HepG2 (cell line): ENCODE results near the gene KRTAP5-6. TPM values are rescaled to one million over a fixed set of nuclear protein-coding genes. Genes with fewer than 3 reads are reported as not detected.

Experiments
- ATAC-seq: fragments of 200-7000 bp; cut with Tn5 transposase; 3 replicates; pipeline ENCODE4 v1.9.1; 2020; ENCODE audit warnings: mild to moderate bottlenecking, moderate library complexity
- BruUV-seq: library from RNA; stranded (reverse); fragments of 400-500 nt; replicated peaks from 2 replicates; lab custom pipeline; 2021; lab: Mats Ljungman, UMichigan
- CTCF ChIA-PET: fragments of 300-600 bp; formaldehyde crosslinking; extraction: SDS; loops from one replicate; lab custom pipeline; 2021; ENCODE audit warnings: low total read pairs, inconsistent platforms, low intra/inter-chr PET ratio; lab: Yijun Ruan, JAX
- POLR2A ChIA-PET: fragments of 350-600 bp; sonication (Branson Sonifier 250); formaldehyde crosslinking; loops from one replicate; lab custom pipeline; 2020; ENCODE audit warnings: antibody characterized with exemption, inconsistent platforms; lab: Yijun Ruan, JAX
- DNase-seq: peaks from one replicate; pipeline ENCODE4 v3.0.0-alpha.2; 2015; ENCODE audit warnings: low spot score
- FAIRE-seq: peaks from 3 replicates; lab custom pipeline; 2011; peaks lifted over from hg19 to GRCh38; lab: Jason Lieb, UNC
- H2AFZ ChIP-seq: one replicate; pipeline ENCODE4 v1.6.1; 2011; ENCODE audit warnings: low read length, inconsistent platforms
- H3K27ac ChIP-seq: fragments of 300-600 bp; 3 replicates; pipeline ENCODE4 v1.8.0; 2011; ENCODE audit warnings: mixed run types, mild to moderate bottlenecking, mixed read lengths, low read length, inconsistent platforms; ENCODE audit not compliant: insufficient read depth; ENCODE audit errors: extremely low read length
- H3K27me3 ChIP-seq, 2 experiments: fragments of 200-600 bp in 1 of 2; 2 replicates in 1 of 2; 3 replicates in 1 of 2; pipeline versions ENCODE4 v1.6.0 to v1.8.0; 2011; ENCODE audit warnings: low read length in 2 of 2, mild to moderate bottlenecking in 2 of 2, moderate library complexity in 2 of 2, inconsistent platforms in 1 of 2; ENCODE audit not compliant: insufficient read depth in 2 of 2, control insufficient read depth in 1 of 2
- H3K36me3 ChIP-seq, 2 experiments: fragments of 200-600 bp in 1 of 2; replicated peaks in 1 of 2; 2 replicates in 1 of 2; 3 replicates in 1 of 2; pipeline versions ENCODE4 v1.5.1 to v1.8.0; 2011; ENCODE audit warnings: low read length in 2 of 2, inconsistent platforms in 1 of 2; ENCODE audit not compliant: insufficient read depth in 2 of 2, control insufficient read depth in 1 of 2
- H3K4me1 ChIP-seq: 2 replicates; pipeline ENCODE4 v1.5.1; 2012; ENCODE audit warnings: low read length, inconsistent platforms; ENCODE audit not compliant: insufficient read depth
- H3K4me2 ChIP-seq: 2 replicates; pipeline ENCODE4 v1.6.0; 2011; ENCODE audit warnings: low read depth, low read length, inconsistent platforms
- H3K4me3 ChIP-seq, 3 experiments: fragments of 200-600 bp in 1 of 3; sonication (generic), shearing (Covaris generic) in 1 of 3; replicated peaks in 1 of 3; 2 replicates each; pipeline ENCODE4 v1.5.1; 2011 to 2016; ENCODE audit warnings: low read length in 3 of 3, inconsistent platforms in 2 of 3, low read depth in 2 of 3, mild to moderate bottlenecking in 2 of 3, control low read depth in 1 of 3, mixed read lengths in 1 of 3; ENCODE audit not compliant: insufficient read depth in 1 of 3
- H3K79me2 ChIP-seq: one replicate; pipeline ENCODE4 v1.6.1; 2011; ENCODE audit warnings: low read length, inconsistent platforms; ENCODE audit not compliant: insufficient read depth
- H3K9ac ChIP-seq: 2 replicates; pipeline ENCODE4 v1.6.0; 2011; ENCODE audit warnings: mild to moderate bottlenecking, low read depth, low read length, inconsistent platforms; ENCODE audit not compliant: insufficient read depth
- H3K9me3 ChIP-seq: 2 replicates; pipeline ENCODE4 v1.5.1; 2012; ENCODE audit warnings: mild to moderate bottlenecking, low read length
- H4K20me1 ChIP-seq: 2 replicates; pipeline ENCODE4 v1.6.0; 2011; ENCODE audit warnings: inconsistent platforms, mild to moderate bottlenecking, low read length, moderate library complexity; ENCODE audit not compliant: insufficient read depth
- ELF1 ChIP-seq: sonication (generic); formaldehyde crosslinking; IDR thresholded peaks from 2 replicates; pipeline ENCODE4 v1.4.0; 2020; ENCODE audit warnings: missing genetic modification reagents
- JUND ChIP-seq: sonication (generic); formaldehyde crosslinking; IDR thresholded peaks from 2 replicates; pipeline ENCODE4 v1.8.0; 2022; ENCODE audit warnings: mild to moderate bottlenecking, missing genetic modification reagents
- KIAA2018 ChIP-seq: sonication (generic); formaldehyde crosslinking; IDR thresholded peaks from 2 replicates; pipeline ENCODE4 v1.5.0; 2020; ENCODE audit warnings: mild to moderate bottlenecking, missing genetic modification reagents, borderline replicate concordance
- MLLT10 ChIP-seq: sonication (generic); formaldehyde crosslinking; IDR thresholded peaks from 2 replicates; pipeline ENCODE4 v1.4.0; 2020; ENCODE audit warnings: missing genetic modification reagents
- NR2F6 ChIP-seq, 2 experiments: IDR thresholded peaks; 2 replicates each; pipeline ENCODE4 v1.6.1; 2016; ENCODE audit warnings: antibody characterized with exemption in 1 of 2, mild to moderate bottlenecking in 1 of 2
- SPEN ChIP-seq: sonication (generic); formaldehyde crosslinking; IDR thresholded peaks from 2 replicates; pipeline ENCODE4 v1.5.1; 2020; ENCODE audit warnings: low read depth, mild to moderate bottlenecking, missing genetic modification reagents
- TAF1 ChIP-seq: sonication (generic); formaldehyde crosslinking; IDR thresholded peaks from 2 replicates; pipeline ENCODE4 v1.4.0; 2020; ENCODE audit warnings: missing genetic modification reagents
- ZNF362 ChIP-seq: sonication (generic); formaldehyde crosslinking; IDR thresholded peaks from 2 replicates; pipeline ENCODE4 v1.4.0; 2020; ENCODE audit warnings: missing genetic modification reagents, mild to moderate bottlenecking, borderline replicate concordance
- ZNF674 ChIP-seq: sonication (generic); formaldehyde crosslinking; IDR thresholded peaks from 2 replicates; pipeline ENCODE4 v1.5.0; 2020; ENCODE audit warnings: low read depth, mild to moderate bottlenecking, missing genetic modification reagents
- ZNF770 ChIP-seq: sonication (generic); formaldehyde crosslinking; IDR thresholded peaks from 2 replicates; pipeline ENCODE4 v1.5.0; 2020; ENCODE audit warnings: mild to moderate bottlenecking, missing genetic modification reagents
- ZNF792 ChIP-seq: IDR thresholded peaks from 2 replicates; pipeline ENCODE4 v1.6.1; 2016
- ZNF839 ChIP-seq: sonication (generic); formaldehyde crosslinking; IDR thresholded peaks from 2 replicates; pipeline ENCODE4 v1.4.0; 2020; ENCODE audit warnings: missing genetic modification reagents, mild to moderate bottlenecking, borderline replicate concordance
- WGBS: methylation state at CpG from one replicate; pipeline ENCODE4 v1.1.6; 2017; ENCODE audit warnings: low lambda C conversion rate; 5-methylcytosine and 5-hydroxymethylcytosine counted together
- in situ Hi-C: cut with HindIII; loops from 2 replicates; pipeline ENCODE4 v1.10.0; 2017; ENCODE audit warnings: low pct_unique_long_range_greater_than_20kb; ENCODE audit not compliant: extremely low pct_ligation_motif_present
- intact Hi-C: fragments of 100-400 bp; cut with micrococcal nuclease; formaldehyde crosslinking; loops from one replicate; pipeline ENCODE4 v1.10.0; 2022; ENCODE audit not compliant: unreplicated experiment
- polyA plus RNA-seq, 8 experiments: library from polyadenylated mRNA; depleted of rRNA in 3 of 8; stranded (reverse) in 7 of 8; unstranded in 1 of 8; fragments of >200 nt; fragmentation: Illumina TruSeq in 4 of 8; extraction: Trizol in 4 of 8; gene quantifications; 2 replicates each; pipeline versions ENCODE4 v1.2.1 to v1.2.3, GENCODE V29; 2011 to 2016; ENCODE audit warnings: low read depth in 4 of 8, missing spikeins in 1 of 8, mixed read lengths in 1 of 8; ENCODE audit not compliant: insufficient read depth in 1 of 8
- total RNA-seq, 5 experiments: library from RNA; depleted of rRNA; stranded (reverse); fragments of >200 nt; fragmentation: Illumina TruSeq; extraction: Trizol; gene quantifications; 2 replicates each; pipeline ENCODE4 v1.2.3, GENCODE V29; 2016; ENCODE audit warnings: low read depth in 1 of 5

KRTAP5-6 gene
- total and polyA plus RNA-seq, 2 of the 13 experiments (the other 11 are each of a cell fraction or from before 2014, with no cell fraction given), result not detected

GRCh38 chr11:1701091-1701807 is 4.3 kb downstream of the KRTAP5-6 start:
- H3K4me2 ChIP-seq, result no peak overlapping the region
- H3K4me1 ChIP-seq, result no peaks in the 10 kb centered on the region
- no peaks in the 10 kb centered on the region for H3K9me3 ChIP-seq
- ATAC-seq, result no peak
- H3K27me3 ChIP-seq, result peaks cover 0 to 17% of the 10 kb centered on the region in 2 experiments; a peak in 4 of 5 replicates
- in situ Hi-C loops, result no loop called here
- H4K20me1 ChIP-seq, result no peaks in the 10 kb centered on the region
- CTCF ChIA-PET, result no interaction called here
- no TSS peak for BruUV-seq
- POLR2A ChIA-PET, result no interaction called here
- H3K4me3 ChIP-seq, result no peak overlapping the region
- no peak for FAIRE-seq
- H3K36me3 ChIP-seq, result no peaks in the 10 kb centered on the region
- DNase-seq, result no peak
- intact Hi-C loops, result no loop called here
- no peak overlapping the region for H3K9ac ChIP-seq
- no peak overlapping the region for H3K27ac ChIP-seq
- no peak overlapping the region for H2AFZ ChIP-seq
- no peaks in the 10 kb centered on the region for H3K79me2 ChIP-seq
- WGBS, result 23% methylated on average over 7 of the region's 10 CpGs
- no peak for TF ChIP-seq ZNF674 (CRISPR knock-in tag)
- no peak for TF ChIP-seq TAF1
- no peak for TF ChIP-seq NR2F6 (IDR thresholded peaks at IDR 0.05)
- no peak for TF ChIP-seq NR2F6 (CRISPR knock-in tag; IDR thresholded peaks at IDR 0.05)
- no peak for TF ChIP-seq SPEN (CRISPR knock-in tag)
- TF ChIP-seq ZNF362 (CRISPR knock-in tag), result no peak
- no peak for TF ChIP-seq ELF1 (CRISPR knock-in tag)
- TF ChIP-seq ZNF792, result no peak
- TF ChIP-seq KIAA2018 (CRISPR knock-in tag), result no peak
- no peak for TF ChIP-seq JUND (CRISPR knock-in tag)
- no peak for TF ChIP-seq ZNF770 (CRISPR knock-in tag)
- TF ChIP-seq ZNF839, result no peak
- TF ChIP-seq MLLT10 (CRISPR knock-in tag), result no peak
